SJCRH30 (cell line): ENCODE data around the gene PHRF1. TPM values are rescaled to one million over a fixed set of nuclear protein-coding genes. Genes with fewer than 3 reads are reported as not detected.
"Not testable (repeated sequence)": the region's sequence is repeated elsewhere in the genome, so short reads cannot be mapped to it uniquely, and the experiment has no call there.

ENCODE experiments used
- DNase-seq, 2 experiments: peaks; one replicate each; pipeline ENCODE4 v3.0.0-alpha.2; 2015 to 2020
- H3K27ac ChIP-seq: fragments of 250-450 bp; sonication (Bioruptor Pico); 2 replicates; pipeline ENCODE4 v1.5.1; 2020; ENCODE audit warnings: mild to moderate bottlenecking, moderate library complexity
- H3K27me3 ChIP-seq: fragments of 250-450 bp; sonication (Bioruptor Pico); 2 replicates; pipeline ENCODE4 v1.5.1; 2020; ENCODE audit warnings: mild to moderate bottlenecking, moderate library complexity
- H3K36me3 ChIP-seq: fragments of 250-450 bp; sonication (Bioruptor Pico); 2 replicates; pipeline ENCODE4 v1.5.1; 2020; ENCODE audit warnings: mild to moderate bottlenecking, moderate library complexity
- H3K4me1 ChIP-seq: fragments of 250-450 bp; sonication (Bioruptor Pico); 2 replicates; pipeline ENCODE4 v1.5.1; 2020; ENCODE audit warnings: mild to moderate bottlenecking, moderate library complexity
- H3K4me3 ChIP-seq: fragments of 250-450 bp; sonication (Bioruptor Pico); 2 replicates; pipeline ENCODE4 v1.5.1; 2020; ENCODE audit warnings: mild to moderate bottlenecking, moderate library complexity
- H3K9me3 ChIP-seq: fragments of 250-450 bp; sonication (Bioruptor Pico); replicated peaks from 2 replicates; pipeline ENCODE4 v1.5.1; 2020; ENCODE audit warnings: mild to moderate bottlenecking, moderate library complexity
- total RNA-seq: library from RNA; depleted of rRNA; stranded (reverse); fragments of >200 nt; shearing (Covaris generic); gene quantifications from 2 replicates; pipeline ENCODE4 v1.2.3, GENCODE V29; 2014

PHRF1 gene
- total RNA-seq, 1 experiment from 2014 or later, result 34.3 TPM

DNA sequence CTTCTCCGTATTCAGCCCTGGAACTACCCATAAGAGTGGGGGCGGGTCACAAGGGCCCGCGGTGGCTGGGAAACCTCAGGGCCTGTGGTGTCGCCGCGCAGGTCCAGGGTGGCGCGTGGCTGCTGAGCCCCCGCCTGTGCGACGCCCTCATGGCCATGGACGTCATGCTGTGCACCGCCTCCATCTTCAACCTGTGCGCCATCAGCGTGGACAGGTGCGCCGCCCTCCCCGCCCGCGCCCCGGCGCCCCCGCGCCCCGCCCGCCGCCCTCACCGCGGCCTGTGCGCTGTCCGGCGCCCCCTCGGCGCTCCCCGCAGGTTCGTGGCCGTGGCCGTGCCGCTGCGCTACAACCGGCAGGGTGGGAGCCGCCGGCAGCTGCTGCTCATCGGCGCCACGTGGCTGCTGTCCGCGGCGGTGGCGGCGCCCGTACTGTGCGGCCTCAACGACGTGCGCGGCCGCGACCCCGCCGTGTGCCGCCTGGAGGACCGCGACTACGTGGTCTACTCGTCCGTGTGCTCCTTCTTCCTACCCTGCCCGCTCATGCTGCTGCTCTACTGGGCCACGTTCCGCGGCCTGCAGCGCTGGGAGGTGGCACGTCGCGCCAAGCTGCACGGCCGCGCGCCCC lies 63.2 kb downstream of the PHRF1 start:
- H3K4me1 ChIP-seq, result no peaks in the 10 kb centered on the region
- no peak for DNase-seq
- no peaks in the 10 kb centered on the region; the same call in 1 of the 2 replicates for H3K36me3 ChIP-seq
- no peak overlapping the region for H3K4me3 ChIP-seq
- H3K27me3 ChIP-seq, result no peaks in the 10 kb centered on the region
- no peaks in the 10 kb centered on the region for H3K9me3 ChIP-seq
- H3K27ac ChIP-seq, result no peak overlapping the region

DNA sequence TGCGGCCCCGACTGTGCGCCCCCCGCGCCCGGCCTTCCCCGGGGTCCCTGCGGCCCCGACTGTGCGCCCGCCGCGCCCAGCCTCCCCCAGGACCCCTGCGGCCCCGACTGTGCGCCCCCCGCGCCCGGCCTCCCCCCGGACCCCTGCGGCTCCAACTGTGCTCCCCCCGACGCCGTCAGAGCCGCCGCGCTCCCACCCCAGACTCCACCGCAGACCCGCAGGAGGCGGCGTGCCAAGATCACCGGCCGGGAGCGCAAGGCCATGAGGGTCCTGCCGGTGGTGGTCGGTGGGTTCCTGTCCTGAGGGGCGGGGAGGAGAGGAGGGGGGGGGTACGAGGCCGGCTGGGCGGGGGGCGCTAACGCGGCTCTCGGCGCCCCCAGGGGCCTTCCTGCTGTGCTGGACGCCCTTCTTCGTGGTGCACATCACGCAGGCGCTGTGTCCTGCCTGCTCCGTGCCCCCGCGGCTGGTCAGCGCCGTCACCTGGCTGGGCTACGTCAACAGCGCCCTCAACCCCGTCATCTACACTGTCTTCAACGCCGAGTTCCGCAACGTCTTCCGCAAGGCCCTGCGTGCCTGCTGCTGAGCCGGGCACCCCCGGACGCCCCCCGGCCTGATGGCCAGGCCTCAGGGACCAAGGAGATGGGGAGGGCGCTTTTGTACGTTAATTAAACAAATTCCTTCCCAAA lies 63.9 kb downstream of the PHRF1 start:
- Histone ChIP-seq H3K36me3 (no peaks in the 10 kb centered on the region; the same call in 1 of the 2 replicates), H3K4me3 (no peak overlapping the region), H3K27me3 (no peaks in the 10 kb centered on the region), H3K9me3 (no peaks in the 10 kb centered on the region), H3K4me1 (no peaks in the 10 kb centered on the region), H3K27ac (no peak overlapping the region)
- DNase-seq, result no peak

- Histone ChIP-seq H3K9me3 (no peaks in the 10 kb centered on the region), H3K4me3 (no peak overlapping the region), H3K27ac (no peak overlapping the region), H3K36me3 (no peaks in the 10 kb centered on the region; the same call in 1 of the 2 replicates), H3K27me3 (no peaks in the 10 kb centered on the region), H3K4me1 (no peaks in the 10 kb centered on the region)
- no peak for DNase-seq
These were observed 65.6 kb downstream of the PHRF1 start for GRCh38 chr11:641806-642370.

DNA sequence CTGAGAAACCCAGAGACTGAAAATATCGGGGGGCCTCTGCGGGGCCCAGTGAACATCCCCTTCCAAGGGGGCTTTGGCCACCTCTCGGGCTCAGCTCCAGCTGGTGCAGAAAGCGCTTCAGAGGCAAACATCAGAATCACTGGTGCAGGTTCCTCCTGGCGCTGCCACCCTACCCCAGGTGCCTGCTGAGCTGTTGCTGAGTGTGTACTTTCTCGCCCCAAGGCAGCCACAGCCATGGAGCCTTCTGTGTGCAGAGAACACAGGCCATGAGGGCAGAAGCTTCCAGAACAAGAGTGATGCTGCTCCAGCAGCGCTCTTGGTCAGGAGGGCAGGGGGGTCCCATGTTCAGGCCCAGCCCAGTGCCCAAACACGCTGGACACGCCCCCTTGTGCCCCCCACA lies 67.1 kb downstream of the PHRF1 start:
- H3K4me1 ChIP-seq, result no peaks in the 10 kb centered on the region
- no peaks in the 10 kb centered on the region for H3K9me3 ChIP-seq
- no peak overlapping the region for H3K4me3 ChIP-seq
- no peak for DNase-seq
- no peaks in the 10 kb centered on the region; the same call in 1 of the 2 replicates for H3K36me3 ChIP-seq
- no peak overlapping the region for H3K27ac ChIP-seq
- no peaks in the 10 kb centered on the region for H3K27me3 ChIP-seq

DNA sequence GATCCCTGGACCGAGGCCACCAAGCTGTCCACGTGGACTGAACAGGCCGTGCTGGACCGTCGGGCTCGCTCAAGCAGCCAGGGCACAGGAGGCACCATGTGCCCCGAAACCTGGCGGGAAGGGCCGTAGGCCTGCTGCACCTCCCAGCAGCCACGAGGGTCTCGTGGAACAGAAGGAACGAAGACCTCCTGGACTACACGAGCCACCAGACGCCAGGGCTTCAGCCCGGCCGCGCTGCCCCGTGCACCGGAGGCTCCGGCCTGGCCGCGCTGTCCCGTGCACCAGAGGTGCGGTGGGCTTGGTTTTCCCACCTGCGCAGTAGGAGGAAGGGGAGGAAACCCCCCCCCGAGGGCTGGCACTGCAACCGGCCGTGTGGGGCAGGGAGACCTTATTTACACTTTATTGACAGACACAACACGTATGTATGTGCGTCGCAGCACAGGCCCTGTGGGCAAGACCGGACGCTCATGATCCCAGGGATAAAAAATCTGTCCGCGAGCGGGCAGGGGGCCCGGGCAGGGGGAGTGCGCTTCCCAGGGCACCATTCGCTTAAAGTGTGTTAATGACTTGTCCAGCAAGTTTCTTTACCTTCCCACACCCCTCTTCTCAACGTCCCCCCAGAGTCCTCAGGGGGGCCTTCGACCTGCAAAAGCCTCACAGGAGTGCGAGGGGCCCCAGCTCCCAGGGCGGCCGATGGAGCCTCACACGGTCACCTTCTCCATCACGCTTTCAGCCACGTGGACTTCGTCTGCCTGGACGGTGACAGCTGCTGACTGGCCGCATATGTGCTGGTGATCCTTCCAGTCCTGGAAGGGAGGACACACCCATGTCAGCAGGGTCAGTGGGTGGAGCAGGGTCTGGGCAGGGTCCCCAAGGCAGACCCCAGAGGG lies 67.8 kb downstream of the PHRF1 start:
- Histone ChIP-seq H3K27me3 (no peaks in the 10 kb centered on the region), H3K4me1 (no peaks in the 10 kb centered on the region), H3K27ac (no peak overlapping the region), H3K9me3 (no peaks in the 10 kb centered on the region), H3K4me3 (no peak overlapping the region), H3K36me3 (no peaks in the 10 kb centered on the region; the same call in 1 of the 2 replicates)
- no peak for DNase-seq

DNA sequence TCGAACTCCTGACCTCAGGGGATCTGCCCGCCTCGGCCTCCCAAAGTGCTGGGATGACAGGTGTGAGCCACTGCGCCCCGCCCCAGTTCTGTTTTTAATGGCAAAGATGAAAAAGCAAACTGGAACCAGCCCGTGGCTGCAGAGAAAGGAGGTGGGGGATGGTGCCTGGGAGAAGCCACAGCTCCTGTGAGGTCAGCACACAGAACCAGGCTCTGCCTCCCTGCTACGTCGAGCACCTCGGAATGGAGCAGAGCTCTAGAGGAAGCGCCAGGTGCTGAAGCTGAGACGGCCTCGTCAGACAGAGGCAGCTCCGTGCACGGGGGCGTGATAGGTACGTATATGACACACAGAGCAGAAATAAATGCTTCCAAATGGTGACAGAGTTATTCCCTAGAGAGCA lies 69.3 kb downstream of the PHRF1 start:
- Histone ChIP-seq H3K4me1 (no peaks in the 10 kb centered on the region), H3K36me3 (peaks cover 2% of the 10 kb centered on the region; the same call in 1 of the 2 replicates), H3K27ac (no peak overlapping the region), H3K4me3 (no peak overlapping the region), H3K27me3 (no peaks in the 10 kb centered on the region), H3K9me3 (no peaks in the 10 kb centered on the region)
- no peak for DNase-seq

- Histone ChIP-seq H3K9me3 (no peaks in the 10 kb centered on the region), H3K27ac (no peak overlapping the region), H3K27me3 (no peaks in the 10 kb centered on the region), H3K36me3 (peaks cover 6% of the 10 kb centered on the region; the same call in 1 of the 2 replicates), H3K4me1 (no peaks in the 10 kb centered on the region), H3K4me3 (no peak overlapping the region)
- DNase-seq, result no peak
These were observed 69.9 kb downstream of the PHRF1 start for GRCh38 chr11:646214-646613.

DNA sequence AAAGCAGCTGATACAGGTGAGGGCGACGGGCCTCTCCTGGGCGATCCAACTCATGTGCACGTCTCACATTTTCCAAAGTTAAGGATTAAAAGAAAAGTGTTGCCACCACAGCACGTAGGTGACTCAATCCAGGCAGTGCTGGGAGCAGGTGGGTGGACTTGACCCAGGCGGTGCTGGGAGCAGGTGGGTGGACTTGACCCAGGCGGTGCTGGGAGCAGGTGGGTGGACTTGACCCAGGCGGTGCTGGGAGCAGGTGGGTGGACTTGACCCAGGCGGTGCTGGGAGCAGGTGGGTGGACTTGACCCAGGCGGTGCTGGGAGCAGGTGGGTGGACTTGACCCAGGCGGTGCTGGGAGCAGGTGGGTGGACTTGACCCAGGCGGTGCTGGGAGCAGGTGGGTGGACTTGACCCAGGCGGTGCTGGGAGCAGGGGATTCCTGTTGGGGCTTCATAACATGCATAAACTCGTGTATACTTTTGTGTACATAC lies 71.4 kb downstream of the PHRF1 start:
- H3K4me3 ChIP-seq, H3K36me3 ChIP-seq, H3K27ac ChIP-seq, DNase-seq, H3K27me3 ChIP-seq, H3K9me3 ChIP-seq, H3K4me1 ChIP-seq: not testable (repeated sequence)

GRCh38 chr11:650482-650881 lies 74.2 kb downstream of the PHRF1 start:
- Histone ChIP-seq H3K4me3 (no peak overlapping the region), H3K27ac (no peak overlapping the region), H3K27me3 (no peaks in the 10 kb centered on the region), H3K9me3 (no peaks in the 10 kb centered on the region), H3K36me3 (peaks cover 6% of the 10 kb centered on the region; the same call in 1 of the 2 replicates), H3K4me1 (no peaks in the 10 kb centered on the region)
- DNase-seq, result no peak

DNA sequence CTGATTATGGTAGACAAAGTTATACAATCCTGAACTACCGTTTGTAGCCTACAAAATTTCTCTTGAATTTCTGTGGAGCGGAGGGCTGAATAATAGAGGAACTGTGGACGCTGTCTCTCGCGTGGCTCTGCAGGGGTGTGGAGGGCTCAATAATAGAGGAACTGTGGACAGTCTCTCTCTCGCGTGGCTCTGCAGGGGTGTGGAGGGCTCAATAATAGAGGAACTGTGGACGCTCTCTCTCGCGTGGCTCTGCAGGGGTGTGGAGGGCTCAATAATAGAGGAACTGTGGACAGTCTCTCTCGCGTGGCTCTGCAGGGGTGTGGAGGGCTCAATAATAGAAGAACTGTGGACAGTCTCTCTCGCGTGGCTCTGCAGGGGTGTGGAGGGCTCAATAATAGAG lies 76.9 kb downstream of the PHRF1 start:
- H3K9me3 ChIP-seq, H3K36me3 ChIP-seq, H3K27ac ChIP-seq, DNase-seq, H3K27me3 ChIP-seq, H3K4me1 ChIP-seq, H3K4me3 ChIP-seq: not testable (repeated sequence)

DNA sequence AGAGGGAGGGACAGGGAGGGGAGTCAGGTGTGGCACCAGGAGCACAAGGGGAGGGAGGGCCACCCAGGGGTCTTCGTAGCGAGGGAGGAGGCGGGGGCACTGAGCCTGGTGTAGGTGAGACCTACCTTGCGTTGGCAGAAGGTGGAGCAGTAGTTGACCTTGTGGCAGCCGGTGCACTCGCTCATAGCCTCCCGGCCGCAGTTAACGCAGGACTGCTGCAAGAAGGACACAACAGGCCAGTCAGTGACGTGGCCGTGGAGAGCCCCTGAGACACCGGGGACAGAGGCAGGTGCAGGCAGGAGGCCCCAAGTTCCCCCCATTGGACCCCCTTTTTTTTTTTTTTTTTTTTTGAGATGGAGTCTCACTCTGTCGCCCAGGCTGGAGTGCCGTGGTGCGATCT lies 77.6 kb downstream of the PHRF1 start:
- Histone ChIP-seq H3K4me1 (no peaks in the 10 kb centered on the region), H3K36me3 (peaks cover 6% of the 10 kb centered on the region; the same call in 1 of the 2 replicates), H3K27ac (no peak overlapping the region), H3K9me3 (no peaks in the 10 kb centered on the region), H3K4me3 (no peak overlapping the region), H3K27me3 (no peaks in the 10 kb centered on the region)
- no peak for DNase-seq

GRCh38 chr11:654444-654843 lies 78.2 kb downstream of the PHRF1 start:
- H3K36me3 ChIP-seq, H3K9me3 ChIP-seq, H3K27ac ChIP-seq, H3K4me3 ChIP-seq, H3K4me1 ChIP-seq, H3K27me3 ChIP-seq, DNase-seq: not testable (repeated sequence)

DNA sequence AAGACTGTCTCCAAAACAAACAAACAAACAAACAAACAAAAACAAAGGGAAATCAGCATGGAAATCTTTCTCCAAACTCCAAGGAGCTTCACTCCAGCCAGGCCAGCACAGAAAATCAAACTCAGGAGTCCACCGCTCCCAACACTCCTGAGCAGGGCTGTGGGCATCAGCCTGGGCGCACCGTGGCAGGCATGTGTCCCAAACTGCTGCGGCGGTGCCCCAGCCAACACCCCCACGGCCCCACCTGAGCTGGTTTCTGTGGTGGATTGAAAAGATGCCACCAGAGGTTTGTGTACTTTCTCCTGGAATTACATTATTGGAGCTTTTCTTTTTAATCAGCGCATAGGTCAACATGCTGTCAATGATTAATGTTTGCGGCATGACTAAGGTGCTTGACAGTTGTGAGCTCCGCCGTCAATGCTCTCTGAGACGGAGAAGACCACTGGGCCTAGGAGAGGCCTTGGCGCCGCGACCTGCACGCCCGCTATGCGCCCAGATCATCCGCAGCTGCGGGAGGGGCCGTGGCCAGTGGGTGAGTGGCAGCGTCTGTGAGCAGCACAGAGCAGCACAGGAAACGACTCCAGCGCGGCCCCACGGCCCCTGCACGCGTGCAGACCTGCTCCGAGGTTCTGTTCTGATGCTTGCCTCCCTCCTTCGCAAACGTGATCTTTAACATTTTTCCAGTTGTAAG lies 78.9 kb downstream of the PHRF1 start:
- H3K9me3 ChIP-seq, result no peaks in the 10 kb centered on the region
- no peak for DNase-seq
- H3K27ac ChIP-seq, result no peak overlapping the region
- peaks cover 9% of the 10 kb centered on the region; the same call in 1 of the 2 replicates for H3K36me3 ChIP-seq
- no peaks in the 10 kb centered on the region for H3K4me1 ChIP-seq
- no peak overlapping the region for H3K4me3 ChIP-seq
- H3K27me3 ChIP-seq, result no peaks in the 10 kb centered on the region

- Histone ChIP-seq H3K27ac (no peak overlapping the region), H3K27me3 (no peaks in the 10 kb centered on the region), H3K9me3 (no peaks in the 10 kb centered on the region), H3K36me3 (peaks cover 4% of the 10 kb centered on the region; the same call in 1 of the 2 replicates), H3K4me3 (no peak overlapping the region), H3K4me1 (no peaks in the 10 kb centered on the region)
- no peak for DNase-seq
These were observed 80.2 kb downstream of the PHRF1 start for GRCh38 chr11:656426-656825.
